PC-3 (cell line): ENCODE results near the gene KATNA1. TPM values are rescaled to one million over a fixed set of nuclear protein-coding genes. Genes with fewer than 3 reads are reported as not detected.

Experiments
- ATAC-seq: fragments of 200-7000 bp; cut with Tn5 transposase; 2 replicates; pipeline ENCODE4 v1.9.1; 2020; ENCODE audit warnings: mild to moderate bottlenecking, moderate library complexity
- BruUV-seq: library from RNA; stranded (reverse); fragments of 400-500 nt; replicated peaks from 2 replicates; lab custom pipeline; 2021; lab: Mats Ljungman, UMichigan
- CTCF ChIA-PET: fragments of 300-600 bp; sonication (Branson Sonifier 250); formaldehyde crosslinking; loops from one replicate; lab custom pipeline; 2022; ENCODE audit warnings: antibody characterized with exemption; lab: Charles Lee
- POLR2A ChIA-PET: fragments of 300-600 bp; sonication (Branson Sonifier 250); formaldehyde crosslinking; loops from one replicate; lab custom pipeline; 2022; ENCODE audit warnings: antibody characterized with exemption; ENCODE audit not compliant: unreplicated experiment; lab: Charles Lee
- DNase-seq: peaks from one replicate; pipeline ENCODE4 v3.0.0-alpha.2; 2015
- H2AFZ ChIP-seq: fragments of 300-600 bp; sonication (generic); 2 replicates; pipeline ENCODE4 v1.6.0; 2016; ENCODE audit warnings: antibody characterized with exemption, low read length
- H3F3A ChIP-seq: fragments of 300-600 bp; sonication (generic); one replicate; pipeline ENCODE4 v1.6.0; 2017; ENCODE audit warnings: antibody characterized with exemption, low read length, control low read depth, mild to moderate bottlenecking; ENCODE audit not compliant: unreplicated experiment
- H3K27ac ChIP-seq: fragments of 300-600 bp; sonication (generic); 2 replicates; pipeline ENCODE4 v1.5.1; 2016; ENCODE audit warnings: mild to moderate bottlenecking, low read length
- H3K27me3 ChIP-seq: fragments of 300-600 bp; sonication (generic); 2 replicates; pipeline ENCODE4 v1.6.1; 2016; ENCODE audit warnings: low read length, mixed read lengths
- H3K36me3 ChIP-seq: fragments of 300-600 bp; sonication (generic); 2 replicates; pipeline ENCODE4 v1.6.1; 2016; ENCODE audit warnings: low read depth, mixed run types, low read length, mixed read lengths
- H3K4me1 ChIP-seq: fragments of 300-600 bp; sonication (generic); 2 replicates; pipeline ENCODE4 v1.5.1; 2016; ENCODE audit warnings: low read length; ENCODE audit not compliant: insufficient read depth
- H3K4me2 ChIP-seq: fragments of 300-600 bp; sonication (generic); 2 replicates; pipeline ENCODE4 v1.6.0; 2016; ENCODE audit warnings: low read length
- H3K4me3 ChIP-seq: fragments of 300-600 bp; sonication (generic); 2 replicates; pipeline ENCODE4 v1.5.1; 2016; ENCODE audit warnings: mild to moderate bottlenecking, low read length, mixed read lengths
- H3K79me2 ChIP-seq: fragments of 300-600 bp; sonication (generic); 2 replicates; pipeline ENCODE4 v1.6.1; 2017; ENCODE audit warnings: low read length, mixed read lengths
- H3K9ac ChIP-seq: fragments of 300-600 bp; sonication (generic); 2 replicates; pipeline ENCODE4 v1.6.0; 2016; ENCODE audit warnings: mild to moderate bottlenecking, low read length
- H3K9me2 ChIP-seq: fragments of 300-600 bp; sonication (generic); replicated peaks from 2 replicates; pipeline ENCODE4 v1.6.1; 2016; ENCODE audit warnings: mixed run types, low read length, mixed read lengths
- H3K9me3 ChIP-seq: fragments of 300-600 bp; sonication (generic); 2 replicates; pipeline ENCODE4 v1.6.1; 2016; ENCODE audit warnings: low read length, mixed read lengths
- H4K20me1 ChIP-seq: fragments of 300-600 bp; sonication (generic); 2 replicates; pipeline ENCODE4 v1.6.1; 2016; ENCODE audit warnings: low read length, mixed read lengths
- EZH2 ChIP-seq: fragments of 300-600 bp; sonication (generic); IDR thresholded peaks from one replicate; pipeline ENCODE4 v1.6.1; 2017; ENCODE audit warnings: antibody characterized with exemption, mild to moderate bottlenecking, low read length; ENCODE audit not compliant: unreplicated experiment
- EZH2phosphoT487 ChIP-seq: fragments of 300-600 bp; sonication (generic); IDR thresholded peaks from 2 replicates; pipeline ENCODE4 v1.6.1; 2018; ENCODE audit warnings: mild to moderate bottlenecking, antibody characterized with exemption, low read length, borderline replicate concordance
- intact Hi-C: fragments of 100-400 bp; cut with micrococcal nuclease; formaldehyde crosslinking; loops from 2 replicates; pipeline ENCODE4 v1.9.0; 2023
- total RNA-seq: library from RNA; depleted of rRNA; stranded (reverse); fragments of >200 nt; gene quantifications from 2 replicates; pipeline ENCODE4 v1.2.3, GENCODE V29; 2014
- TF ChIP-seq, protein P1 (sequence below): fragments of 300-600 bp; sonication (generic); conservative IDR thresholded peaks from 2 replicates; pipeline ENCODE4 v1.5.1; 2017; ENCODE audit warnings: antibody characterized with exemption, low read depth, mild to moderate bottlenecking, low read length

KATNA1 gene
- total RNA-seq, 1 experiment from 2014 or later: 18.1 TPM

DNA sequence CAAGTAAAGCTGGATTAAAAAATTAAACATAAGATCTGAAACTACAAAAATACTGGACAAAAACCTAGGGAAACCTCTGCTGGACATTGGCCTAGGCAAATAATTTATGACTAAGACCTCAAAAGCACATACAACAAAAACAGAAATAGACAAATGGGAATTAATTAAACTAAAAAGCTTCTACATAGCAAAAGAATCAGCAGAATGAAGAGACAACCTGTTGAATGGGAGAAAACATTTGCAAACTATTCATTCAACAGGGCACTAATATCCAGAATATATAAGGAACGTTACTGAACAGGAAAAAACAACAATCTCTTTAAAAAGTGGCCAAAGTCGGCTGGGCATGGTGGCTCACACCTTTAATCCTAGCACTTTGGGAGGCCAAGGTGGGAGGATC, 89.1 kb downstream of the KATNA1 start:
- Histone ChIP-seq H3K27me3 (no peaks in the 10 kb centered on the region), H4K20me1 (no peaks in the 10 kb centered on the region), H3K9me3 (no peaks in the 10 kb centered on the region), H3K27ac (no peak overlapping the region), H3K9ac (no peak overlapping the region), H3K4me3 (no peak overlapping the region), H3K4me1 (peaks cover 12% of the 10 kb centered on the region), H3K4me2 (no peak overlapping the region), H3K79me2 (no peaks in the 10 kb centered on the region), H2AFZ (no peak overlapping the region), H3F3A (no peaks in the 10 kb centered on the region), H3K9me2 (no peaks in the 10 kb centered on the region), H3K36me3 (no peaks in the 10 kb centered on the region)
- no peak for TF ChIP-seq EZH2phosphoT487
- TF ChIP-seq, protein P1, sequence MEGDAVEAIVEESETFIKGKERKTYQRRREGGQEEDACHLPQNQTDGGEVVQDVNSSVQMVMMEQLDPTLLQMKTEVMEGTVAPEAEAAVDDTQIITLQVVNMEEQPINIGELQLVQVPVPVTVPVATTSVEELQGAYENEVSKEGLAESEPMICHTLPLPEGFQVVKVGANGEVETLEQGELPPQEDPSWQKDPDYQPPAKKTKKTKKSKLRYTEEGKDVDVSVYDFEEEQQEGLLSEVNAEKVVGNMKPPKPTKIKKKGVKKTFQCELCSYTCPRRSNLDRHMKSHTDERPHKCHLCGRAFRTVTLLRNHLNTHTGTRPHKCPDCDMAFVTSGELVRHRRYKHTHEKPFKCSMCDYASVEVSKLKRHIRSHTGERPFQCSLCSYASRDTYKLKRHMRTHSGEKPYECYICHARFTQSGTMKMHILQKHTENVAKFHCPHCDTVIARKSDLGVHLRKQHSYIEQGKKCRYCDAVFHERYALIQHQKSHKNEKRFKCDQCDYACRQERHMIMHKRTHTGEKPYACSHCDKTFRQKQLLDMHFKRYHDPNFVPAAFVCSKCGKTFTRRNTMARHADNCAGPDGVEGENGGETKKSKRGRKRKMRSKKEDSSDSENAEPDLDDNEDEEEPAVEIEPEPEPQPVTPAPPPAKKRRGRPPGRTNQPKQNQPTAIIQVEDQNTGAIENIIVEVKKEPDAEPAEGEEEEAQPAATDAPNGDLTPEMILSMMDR: no peak
- no peak for TF ChIP-seq EZH2
- POLR2A ChIA-PET: no interaction called here
- DNase-seq (no peak), ATAC-seq (no peak)
- intact Hi-C loops: no loop called here
- BruUV-seq: no TSS peak
- CTCF ChIA-PET: no interaction called here

DNA sequence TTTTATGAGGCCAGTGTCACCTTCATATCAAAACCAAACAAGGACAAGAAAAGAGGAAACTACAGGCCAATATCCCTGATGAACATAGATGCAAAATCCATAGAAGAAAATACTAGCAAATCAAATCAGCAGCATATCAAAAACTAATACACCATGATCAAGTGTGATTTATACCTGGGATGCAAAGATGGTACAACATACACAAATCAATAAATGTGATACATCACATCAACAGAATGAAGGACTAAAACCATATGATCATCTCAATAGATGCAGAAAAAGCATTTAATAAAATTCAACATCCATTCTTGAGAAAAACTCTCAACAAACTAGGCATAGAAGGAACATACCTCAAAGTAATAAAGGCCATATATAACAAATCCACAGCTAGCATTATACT, 90.5 kb downstream of the KATNA1 start:
- TF ChIP-seq EZH2: no peak
- TF ChIP-seq EZH2phosphoT487: no peak
- TF ChIP-seq, protein P1: no peak
- CTCF ChIA-PET: no interaction called here
- ATAC-seq: no peak

DNA sequence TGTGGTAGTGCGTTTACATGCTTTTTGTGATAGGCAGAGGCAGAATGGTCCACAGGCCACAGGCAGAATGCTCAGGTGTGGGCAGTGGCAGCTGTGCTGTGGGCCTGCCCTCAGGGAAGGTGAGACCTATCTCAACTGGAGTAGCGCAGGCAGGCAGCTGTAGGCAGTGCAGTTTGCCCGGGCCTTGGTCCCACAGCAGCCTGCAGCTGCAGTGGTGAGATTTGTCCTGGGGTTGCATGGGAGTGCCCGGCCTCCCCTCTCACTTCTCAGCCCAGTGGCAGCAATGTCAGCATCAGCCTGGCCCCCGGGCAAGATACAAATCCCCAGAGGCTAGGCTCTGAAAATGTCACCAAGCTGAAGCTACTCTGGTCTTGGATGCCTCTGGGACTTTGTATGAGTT, 96.6 kb downstream of the KATNA1 start:
- Histone ChIP-seq H3K79me2 (no peaks in the 10 kb centered on the region), H3K9ac (no peak overlapping the region), H3K27ac (no peak overlapping the region), H4K20me1 (no peaks in the 10 kb centered on the region), H3K27me3 (no peaks in the 10 kb centered on the region), H2AFZ (no peak overlapping the region), H3F3A (no peaks in the 10 kb centered on the region), H3K4me3 (no peak overlapping the region), H3K9me3 (no peaks in the 10 kb centered on the region), H3K36me3 (no peaks in the 10 kb centered on the region), H3K4me1 (no peaks in the 10 kb centered on the region), H3K4me2 (no peak overlapping the region), H3K9me2 (no peaks in the 10 kb centered on the region)
- ATAC-seq (no peak), DNase-seq (no peak)
- ChIA-PET CTCF (no interaction called here), POLR2A (no interaction called here)
- TF ChIP-seq EZH2phosphoT487 (no peak), EZH2 (no peak)
- TF ChIP-seq, protein P1: no peak
- BruUV-seq: no TSS peak
- intact Hi-C loops: no loop called here

More for the DNA sequence above, 90.5 kb downstream of the KATNA1 start:
- H3K4me2 ChIP-seq: no peak overlapping the region
- BruUV-seq: no TSS peak
- H3K4me3 ChIP-seq: no peak overlapping the region
- H3K9me2 ChIP-seq: no peaks in the 10 kb centered on the region
- no peak for DNase-seq
- intact Hi-C loops: no loop called here
- no peak overlapping the region for H3K9ac ChIP-seq
- POLR2A ChIA-PET: no interaction called here
- no peak overlapping the region for H3K27ac ChIP-seq
- no peaks in the 10 kb centered on the region for H3K79me2 ChIP-seq
- no peaks in the 10 kb centered on the region for H3F3A ChIP-seq
- no peak overlapping the region for H2AFZ ChIP-seq
- no peaks in the 10 kb centered on the region for H3K4me1 ChIP-seq
- no peaks in the 10 kb centered on the region for H3K27me3 ChIP-seq
- no peaks in the 10 kb centered on the region for H4K20me1 ChIP-seq
- no peaks in the 10 kb centered on the region for H3K9me3 ChIP-seq
- no peaks in the 10 kb centered on the region for H3K36me3 ChIP-seq
